Left renal pelvis (tissue), 4 donors: Measurements from ENCODE around the gene HDHD3. TPM values are rescaled to one million over a fixed set of nuclear protein-coding genes. Genes with fewer than 3 reads are reported as not detected.

Experiments used
- DNase-seq, 4 donors: peaks; one replicate each; pipeline ENCODE4 v3.0.0-alpha.2; 2013; ENCODE audit warnings: low read depth in 4 of 4, low spot score in 3 of 4
- polyA plus RNA-seq, 4 donors: library from polyadenylated mRNA; unstranded; fragments of 120-200 nt; gene quantifications; one replicate each; pipeline ENCODE4 v1.2.1, GENCODE V29; 2013; ENCODE audit not compliant: insufficient read length in 4 of 4

Gene HDHD3
- polyA plus RNA-seq, 4 donors = 8.4 to 50.7 (median 28.4) TPM

DNA sequence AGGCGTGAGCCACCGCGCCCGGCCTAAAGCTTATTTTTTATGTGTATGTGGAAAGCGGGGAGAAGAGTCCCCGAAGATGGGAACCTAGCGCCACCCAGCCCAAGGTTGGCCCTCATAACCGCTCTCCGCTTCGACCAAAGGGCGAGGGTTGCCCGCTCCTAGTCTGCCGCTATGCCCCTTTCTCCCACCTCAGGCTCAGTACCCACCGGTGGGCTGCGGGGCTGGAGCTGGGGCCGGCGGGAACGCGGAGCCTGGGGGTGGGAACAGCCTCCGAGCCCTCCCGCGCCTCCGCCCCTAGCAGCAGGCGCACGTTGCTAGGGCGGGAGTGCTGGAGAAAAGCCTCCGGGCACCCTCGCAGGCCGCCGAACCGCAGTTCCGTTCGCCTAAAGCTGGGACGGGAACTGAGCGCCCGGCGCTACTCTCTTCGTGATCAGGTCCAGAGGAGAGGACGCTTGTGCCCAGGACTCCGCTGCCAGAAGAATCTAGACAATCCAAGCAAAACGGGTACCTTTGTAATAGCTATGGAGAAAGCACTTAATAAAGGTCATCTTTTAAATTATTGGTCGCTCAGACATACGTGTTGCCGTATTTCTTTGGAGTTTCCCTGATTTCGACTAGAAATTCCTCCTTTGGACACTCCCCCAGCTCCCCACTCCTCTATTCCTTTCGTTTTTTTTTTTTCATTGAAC lies 36.6 kb downstream of the HDHD3 start, which contains the start of gene WDR31:
Gene WDR31, minus strand, starts transcription at position 265 of the 689 bp plus-strand sequence. CDS start 8,253 bp downstream, outside the sequence.
- peak; percentile 77 to 85 (median 82) for DNase-seq

DNA sequence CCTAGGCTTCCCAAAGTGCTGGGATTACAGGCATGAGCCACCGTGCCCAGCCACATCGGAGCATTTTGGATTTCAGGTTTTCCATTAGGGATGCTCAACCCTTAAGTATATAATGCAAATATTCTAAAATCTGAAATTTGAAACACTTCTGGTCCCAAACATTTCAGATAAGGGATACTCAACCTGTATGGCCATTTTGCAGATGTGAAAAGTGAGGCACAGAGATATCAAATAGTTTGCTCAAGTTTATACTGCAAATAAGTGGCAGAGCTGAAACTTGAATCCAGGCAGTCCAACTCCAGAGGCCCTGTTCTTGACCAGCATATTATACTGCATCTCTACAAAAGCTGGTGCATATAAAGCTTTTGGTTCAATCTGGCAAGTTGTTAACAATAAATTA lies 39.1 kb downstream of the HDHD3 start:
- no peak for DNase-seq

DNA sequence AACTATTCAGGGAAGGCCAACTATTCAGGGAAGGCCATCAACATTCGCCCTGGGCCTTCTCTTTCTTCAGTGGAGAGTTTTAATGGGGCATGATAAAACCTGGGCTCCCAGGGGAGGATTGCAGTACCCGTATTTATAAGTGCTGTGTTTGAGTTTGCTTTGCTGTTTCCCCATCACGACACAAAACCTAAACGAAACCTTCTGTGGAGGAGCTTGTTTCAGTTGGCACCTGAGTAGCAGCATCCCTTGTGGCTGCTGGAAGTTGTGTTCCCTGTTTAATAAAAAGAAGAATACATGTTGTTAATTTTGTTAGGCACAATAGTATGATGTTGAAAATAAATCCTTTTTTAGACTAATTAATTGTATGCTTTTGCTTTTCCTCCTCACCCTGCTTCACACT lies 45.0 kb downstream of the HDHD3 start:
- no peak for DNase-seq

DNA sequence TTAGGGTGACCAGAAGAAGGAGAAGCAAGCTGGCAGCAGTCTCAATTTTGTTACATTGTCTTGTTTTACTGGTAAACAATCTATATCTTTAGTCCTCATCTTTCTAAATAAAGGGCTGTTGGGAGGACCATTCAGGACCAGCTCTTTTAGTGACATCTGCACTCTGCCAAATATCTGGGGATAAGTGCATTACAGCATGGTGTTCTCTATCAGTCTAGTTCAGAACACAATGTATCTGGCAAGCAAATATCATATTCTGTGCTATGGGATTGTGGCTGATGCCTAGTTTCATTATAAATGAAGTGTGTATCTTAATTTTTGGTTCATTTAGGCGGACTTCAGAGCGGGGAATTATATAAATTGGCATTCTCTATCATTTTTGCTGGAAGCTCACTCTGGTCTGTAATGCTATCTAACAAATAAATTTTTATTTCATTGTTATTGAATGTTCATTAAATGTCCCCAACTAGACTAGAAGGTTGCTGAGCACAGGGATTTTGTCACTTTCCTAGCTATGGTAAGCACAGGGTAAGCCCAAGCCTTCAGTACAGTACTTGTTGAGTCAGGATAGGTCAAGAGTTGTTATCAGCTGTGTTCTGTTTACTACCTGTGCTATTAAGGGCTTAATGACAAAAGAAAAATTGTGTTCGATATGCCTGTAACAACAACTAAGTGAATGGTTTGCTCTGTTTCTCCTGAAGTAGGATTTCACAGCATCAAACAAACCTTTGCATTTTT lies 48.6 kb downstream of the HDHD3 start:
- DNase-seq = no peak

GRCh38 chr9:113326230-113326629 lies 50.6 kb downstream of the HDHD3 start:
- DNase-seq = no peak

Other genes with a start within 250 kb of the HDHD3 start
- gene SLC31A2, start 226.0 kb downstream of the HDHD3 start, polyA plus RNA-seq = 1 to 10 TPM; 2.4 to 4.2 (median 3.5) TPM
- gene FKBP15, start 155.7 kb downstream of the HDHD3 start, polyA plus RNA-seq = 10 to 100 TPM; 28.7 to 31.6 (median 31.0) TPM
- gene SLC31A1, start 155.4 kb downstream of the HDHD3 start, polyA plus RNA-seq = 10 to 100 TPM; 20.3 to 28.5 (median 22.3) TPM
- gene CDC26, start 101.4 kb downstream of the HDHD3 start, polyA plus RNA-seq = 10 to 100 TPM; 39.3 to 43.8 (median 40.8) TPM
- gene PRPF4, start 101.3 kb downstream of the HDHD3 start, polyA plus RNA-seq = 10 to 100 TPM; 26.9 to 43.0 (median 35.3) TPM
- 1 to 10 TPM in 3 of 4 donors, under 1 TPM in 1; 0.30 to 9.5 (median 6.6) TPM for gene RNF183, start 73.6 kb downstream of the HDHD3 start, polyA plus RNA-seq
- gene WDR31, start 36.7 kb downstream of the HDHD3 start, polyA plus RNA-seq = 1 to 10 TPM; 2.8 to 7.5 (median 6.4) TPM
- 10 to 100 TPM in 1 of 4 donors, 1 to 10 TPM in 2, under 1 TPM in 1; 0.22 to 11.8 (median 8.9) TPM for gene BSPRY, start 27.4 kb downstream of the HDHD3 start, polyA plus RNA-seq
- gene ALAD, start 24.3 kb upstream of the HDHD3 start, polyA plus RNA-seq = 10 to 100 TPM; 35.8 to 50.7 (median 42.2) TPM
- 10 to 100 TPM; 34.6 to 69.9 (median 62.5) TPM for gene POLE3, start 33.7 kb upstream of the HDHD3 start, polyA plus RNA-seq
- gene C9orf43, start 33.8 kb upstream of the HDHD3 start, polyA plus RNA-seq = under 1 TPM; 0.34 to 0.95 (median 0.93) TPM
- 10 to 100 TPM; 35.5 to 45.7 (median 43.6) TPM for gene RGS3, start 86.7 kb upstream of the HDHD3 start, polyA plus RNA-seq